HG03432 (cell line): Measurements from ENCODE around the gene MAN1A2.
"Not testable (repeated sequence)": the region's sequence is repeated elsewhere in the genome, so short reads cannot be mapped to it uniquely, and the experiment has no call there.

Source experiments
- ATAC-seq: cut with Tn5 transposase; IDR thresholded peaks from one replicate; pipeline ENCODE4 v1.9.1; 2021; ENCODE audit warnings: mild to moderate bottlenecking, moderate library complexity; ENCODE audit not compliant: unreplicated experiment

The MAN1A2 gene

DNA sequence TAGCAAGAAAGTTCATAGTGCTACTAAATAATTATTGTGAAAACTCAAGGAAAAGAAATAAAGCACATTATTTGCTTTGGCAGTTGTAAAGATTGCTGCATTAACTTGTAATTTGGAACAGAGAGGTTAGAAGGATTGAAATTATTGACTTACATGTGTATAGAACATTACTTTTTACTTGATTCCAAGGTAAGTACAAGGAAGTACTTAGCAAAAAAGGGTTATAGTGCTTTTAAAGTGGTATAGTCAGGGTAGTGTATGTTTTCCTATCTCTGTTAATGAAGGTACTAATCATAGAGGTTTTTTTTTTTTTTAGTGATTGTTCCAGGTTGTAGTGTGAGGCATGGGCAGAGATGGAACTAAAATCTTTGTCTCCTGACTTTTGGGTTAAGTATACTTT, 29.4 kb downstream of the MAN1A2 start:
- ATAC-seq, result no peak

DNA sequence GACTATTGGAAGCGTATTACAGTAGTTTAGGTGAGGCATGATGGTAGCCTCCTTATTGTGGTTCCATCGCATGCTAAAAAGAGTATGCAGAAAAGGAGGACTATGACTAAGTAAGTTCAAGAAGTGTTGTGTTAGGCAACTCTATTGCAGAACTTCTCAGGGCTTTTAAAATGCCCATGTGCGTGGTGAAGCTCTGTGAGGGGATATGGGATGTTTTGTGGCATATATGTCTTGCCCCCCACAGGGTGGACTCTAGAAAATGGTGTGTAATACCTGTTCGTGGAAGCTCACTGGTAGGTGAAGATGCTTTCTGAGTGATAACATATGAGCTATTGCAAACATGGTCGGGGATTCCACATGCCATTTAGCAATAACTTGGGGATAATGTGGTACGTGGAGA, 31.7 kb downstream of the MAN1A2 start:
- no peak for ATAC-seq

DNA sequence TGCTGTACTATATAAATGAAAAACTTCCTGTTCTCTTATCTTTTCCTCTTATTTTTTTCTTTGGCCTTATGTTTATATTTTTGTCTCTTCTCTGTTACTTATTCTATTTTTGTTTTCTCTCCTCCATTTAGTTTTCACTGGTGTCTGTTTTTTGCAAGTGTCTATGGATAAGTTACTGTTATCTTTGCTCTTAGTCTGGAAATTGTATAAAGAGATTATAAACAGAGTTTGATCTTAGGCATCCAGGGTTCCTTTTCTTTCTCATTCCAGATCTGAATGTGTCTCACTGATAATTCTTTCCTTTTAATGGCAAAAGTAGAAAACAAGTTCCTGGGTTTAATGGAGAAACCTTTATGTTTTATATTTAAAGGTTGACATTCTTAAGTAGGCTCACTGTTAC, 34.5 kb downstream of the MAN1A2 start:
- ATAC-seq, result no peak

DNA sequence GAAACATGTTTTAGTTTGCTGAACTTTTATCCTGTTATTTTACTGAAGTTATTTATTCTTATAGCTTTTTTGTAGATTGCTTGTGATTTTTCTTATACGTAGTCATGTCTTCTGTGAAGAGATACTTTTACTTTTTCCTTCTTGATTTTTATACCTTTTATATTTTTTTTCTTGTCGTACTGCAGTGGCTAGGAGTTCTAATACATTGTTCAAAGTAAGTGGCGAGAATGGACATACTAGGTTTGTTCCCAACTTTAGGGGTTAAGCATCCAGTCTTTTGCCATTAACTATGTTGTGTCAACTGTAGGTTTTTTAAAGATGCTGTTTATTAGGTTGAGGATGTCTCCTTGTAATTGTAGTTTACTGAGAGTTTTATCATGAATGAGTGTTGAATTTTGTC, 36.3 kb downstream of the MAN1A2 start:
- ATAC-seq, result no peak

DNA sequence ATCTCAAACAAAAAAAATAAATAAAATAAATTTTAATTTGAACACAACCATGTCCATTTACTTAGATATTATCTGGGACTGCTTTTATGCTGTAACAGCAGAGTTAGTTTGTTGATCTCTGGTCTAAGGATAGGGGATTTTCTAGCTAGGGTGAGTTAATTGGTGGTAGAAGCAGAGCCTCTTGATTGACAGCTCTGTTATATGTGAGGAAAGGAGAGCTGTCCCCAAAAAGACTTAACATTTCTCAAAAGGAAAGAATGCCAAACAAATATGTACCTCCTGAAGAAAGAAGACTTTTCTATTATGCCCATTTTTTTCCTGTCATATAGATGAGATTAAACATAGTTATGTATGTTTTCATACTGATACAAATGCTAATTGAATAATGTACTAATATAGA, 37.8 kb downstream of the MAN1A2 start:
- ATAC-seq, result no peak

DNA sequence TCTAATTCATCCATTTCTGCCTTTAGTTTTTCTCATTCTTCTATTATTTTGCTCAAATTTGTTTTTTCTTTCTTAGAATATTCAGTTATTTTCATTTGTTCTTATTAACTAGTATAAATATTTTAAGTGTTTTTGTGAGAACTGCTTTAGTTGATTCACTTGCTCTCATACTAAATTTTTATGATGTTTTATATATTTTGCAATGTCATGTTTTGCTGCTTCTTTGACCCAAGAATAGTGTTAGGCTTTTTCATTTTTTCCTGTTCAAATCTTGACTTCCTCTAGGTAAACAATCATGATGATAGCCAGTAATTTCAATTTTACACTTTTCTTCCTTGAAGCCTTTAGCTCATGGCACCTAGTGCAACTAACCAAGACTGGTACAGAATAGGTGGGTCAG, 45.2 kb downstream of the MAN1A2 start:
- ATAC-seq, result no peak

DNA sequence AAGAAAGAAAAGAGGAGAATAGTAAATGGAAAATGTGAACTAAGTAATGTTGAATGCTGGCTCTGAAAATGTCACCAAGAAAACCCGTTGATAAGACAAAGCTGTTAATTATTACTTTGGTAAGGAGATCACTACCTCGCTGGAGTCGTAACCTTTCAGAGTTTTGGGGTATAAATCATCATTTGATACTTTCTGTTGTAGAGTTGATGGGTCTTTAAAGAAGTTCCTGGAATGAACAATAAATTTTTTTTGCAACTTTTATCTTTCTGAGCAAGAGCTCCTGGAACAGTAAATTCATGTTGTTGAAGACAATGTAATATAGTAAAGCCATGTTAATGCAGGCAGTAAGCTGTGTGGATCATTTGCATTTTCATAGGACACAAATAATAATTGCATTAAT, 46.2 kb downstream of the MAN1A2 start:
- ATAC-seq, result no peak

DNA sequence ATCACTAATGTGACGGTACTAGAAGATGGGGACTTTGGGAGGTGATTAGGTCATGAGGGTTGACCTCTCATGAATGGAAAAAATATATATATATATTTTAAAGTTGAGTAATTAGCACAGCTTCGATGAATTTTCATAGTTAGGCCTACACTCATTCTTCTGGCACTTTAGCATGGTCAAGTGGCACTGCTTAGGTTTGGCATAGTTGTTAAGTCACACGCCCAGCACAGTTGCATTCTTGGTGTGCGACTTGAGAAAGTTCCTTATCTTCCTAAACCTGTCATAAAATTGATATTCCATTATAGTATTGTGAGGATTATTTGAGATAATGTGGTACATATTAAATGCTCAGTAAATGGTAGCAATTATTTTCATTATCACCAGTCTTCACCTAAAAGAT, 47.7 kb downstream of the MAN1A2 start:
- no peak for ATAC-seq

DNA sequence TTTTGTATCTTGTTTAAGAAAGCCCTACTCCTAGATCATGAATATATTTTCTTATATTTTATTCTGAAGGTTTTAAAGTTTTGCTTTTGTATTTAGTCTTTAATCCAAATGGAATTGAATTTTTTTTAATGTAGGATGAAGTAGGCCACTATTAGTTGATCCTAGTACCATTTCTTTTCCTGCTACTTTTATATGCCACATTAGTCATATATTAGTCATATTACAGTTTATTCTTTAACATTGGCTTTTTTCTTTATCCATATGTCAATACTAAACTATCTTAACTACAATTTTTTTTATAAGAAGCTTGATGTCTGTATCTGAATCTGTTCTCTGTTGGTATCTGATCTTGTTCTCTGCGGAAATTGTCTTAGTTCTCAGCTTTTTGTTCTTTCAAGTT, 48.8 kb downstream of the MAN1A2 start:
- ATAC-seq, result no peak

DNA sequence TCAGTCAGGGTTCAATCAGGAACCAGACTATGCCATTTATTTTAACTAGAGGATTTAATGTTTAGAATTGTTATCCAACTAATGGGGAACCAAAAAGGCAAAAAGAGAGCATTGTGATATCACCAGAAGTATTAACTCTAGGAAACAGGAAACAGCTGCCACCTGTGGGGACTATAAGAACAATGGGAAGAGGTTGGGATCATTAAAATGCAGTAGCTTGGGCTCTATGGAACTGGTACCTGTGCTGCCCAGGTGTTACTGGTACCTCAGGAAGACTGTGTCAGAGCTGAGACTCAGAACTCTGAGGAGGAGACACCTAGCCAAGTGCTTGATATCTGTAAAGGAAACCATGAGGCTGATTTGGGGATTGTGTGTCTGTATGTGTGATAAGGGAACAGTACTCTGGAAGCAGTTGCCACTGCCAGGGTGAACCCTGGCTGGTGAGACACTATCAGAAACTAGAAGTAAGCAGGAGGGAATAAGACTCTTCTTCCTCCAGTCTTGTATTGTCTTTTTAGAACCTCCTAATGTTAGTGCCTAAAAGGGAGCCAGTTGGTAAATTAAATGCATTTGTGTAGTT, 49.4 kb downstream of the MAN1A2 start:
- ATAC-seq, result no peak

DNA sequence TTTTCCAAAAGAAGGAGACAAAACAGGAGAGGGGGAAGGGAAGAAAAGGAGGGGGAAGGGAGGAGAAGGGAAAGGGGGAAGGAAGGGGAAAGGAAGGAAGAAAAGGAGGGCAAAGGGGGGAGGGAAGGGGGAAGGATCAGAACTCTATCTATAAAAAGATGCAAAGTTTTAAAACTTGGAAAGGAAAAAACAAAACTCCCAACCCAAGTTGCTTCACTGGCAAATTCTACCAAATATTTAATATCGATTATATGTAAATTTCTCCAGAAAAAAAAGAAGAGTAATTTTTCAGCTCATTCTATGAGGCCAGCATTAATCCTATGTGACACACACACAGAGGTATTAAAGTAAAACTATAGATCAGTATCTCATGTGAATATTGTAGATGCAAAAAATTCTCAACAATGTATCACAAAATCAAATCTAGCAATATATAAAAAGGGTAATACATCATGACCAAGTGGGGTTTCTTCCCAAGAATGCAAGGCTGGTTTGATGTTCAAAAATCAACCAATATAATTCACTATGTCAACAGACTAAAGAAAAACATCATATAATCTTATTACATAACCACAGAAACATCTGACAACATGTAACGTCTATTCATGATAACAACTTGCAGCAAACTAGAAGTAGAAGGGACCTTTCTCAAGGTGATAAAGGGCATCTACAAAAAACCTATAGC, 57.9 kb downstream of the MAN1A2 start:
- ATAC-seq, result no peak

DNA sequence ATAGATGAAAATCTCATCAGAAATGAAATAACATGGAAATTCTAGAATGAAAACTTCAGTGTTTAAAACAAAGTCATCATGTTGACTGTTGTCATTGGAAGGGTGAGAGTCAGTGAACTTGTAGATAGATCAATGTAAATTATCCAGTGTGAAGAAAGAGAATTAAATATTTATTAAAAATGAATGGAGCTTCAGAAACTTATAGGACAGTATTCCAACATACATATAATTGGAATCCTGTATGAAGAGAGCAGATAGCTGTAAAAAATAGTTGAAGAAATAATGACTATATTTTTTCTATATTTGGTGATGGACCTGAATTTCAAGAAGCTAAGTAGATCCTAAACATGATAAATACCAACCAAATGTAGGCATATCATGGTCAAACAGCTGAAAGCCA, 60.0 kb downstream of the MAN1A2 start:
- no peak for ATAC-seq

DNA sequence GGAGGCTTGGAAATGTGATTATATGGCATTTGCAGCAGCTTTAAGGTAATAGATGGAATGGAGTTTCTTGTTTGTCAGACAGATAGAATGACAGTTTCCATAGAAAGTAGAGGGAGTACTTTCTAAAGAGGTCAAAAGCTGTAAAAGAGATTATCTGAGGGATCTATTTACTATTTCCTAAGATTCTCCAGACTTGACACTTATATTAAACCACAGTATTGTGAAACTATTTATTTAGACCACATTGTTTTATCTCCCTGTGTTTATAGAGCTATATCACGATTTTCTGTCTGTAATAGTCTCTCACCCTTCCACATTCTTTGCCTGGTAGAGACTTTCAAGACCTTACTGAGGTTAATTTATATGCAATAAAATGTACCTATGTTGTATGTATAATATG, 66.7 kb downstream of the MAN1A2 start:
- no peak for ATAC-seq

DNA sequence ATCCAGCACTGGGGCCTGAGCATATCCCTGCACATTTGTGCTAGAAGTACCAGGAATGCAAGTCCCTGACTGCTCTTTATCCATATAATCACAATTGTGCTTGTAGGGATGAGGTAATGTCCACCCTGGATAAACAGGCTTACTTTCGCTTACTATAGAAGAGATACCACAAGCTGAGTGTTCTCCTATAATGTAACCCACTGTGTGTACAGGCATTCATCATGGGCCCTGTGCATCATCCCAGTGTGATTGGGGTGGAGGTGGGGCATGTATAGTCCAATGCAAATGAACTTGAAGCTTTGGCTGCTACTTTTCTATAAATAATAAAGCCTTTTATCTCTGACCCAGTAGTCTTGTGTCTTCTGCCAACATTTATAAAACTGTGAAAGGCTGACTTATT, 69.3 kb downstream of the MAN1A2 start:
- no peak for ATAC-seq

DNA sequence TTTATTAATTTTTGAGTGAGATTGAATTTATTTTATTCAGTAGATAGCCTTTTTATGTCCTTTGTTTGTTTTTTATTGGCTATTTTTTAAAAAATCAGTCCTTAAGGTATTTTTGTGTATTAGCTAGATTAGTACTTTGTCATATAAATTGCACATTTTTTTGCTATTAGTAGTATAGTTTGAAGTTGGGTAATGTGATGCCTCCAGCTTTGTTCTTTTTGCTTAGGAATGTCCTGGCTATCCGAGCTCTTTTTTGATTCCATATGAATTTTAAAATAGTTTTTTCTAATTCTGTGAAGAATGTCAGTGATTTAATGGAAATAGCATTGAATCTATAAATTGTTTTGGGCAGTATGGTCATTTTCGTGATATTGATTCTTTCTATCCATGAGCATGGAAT, 80.4 kb downstream of the MAN1A2 start:
- ATAC-seq, result no peak

DNA sequence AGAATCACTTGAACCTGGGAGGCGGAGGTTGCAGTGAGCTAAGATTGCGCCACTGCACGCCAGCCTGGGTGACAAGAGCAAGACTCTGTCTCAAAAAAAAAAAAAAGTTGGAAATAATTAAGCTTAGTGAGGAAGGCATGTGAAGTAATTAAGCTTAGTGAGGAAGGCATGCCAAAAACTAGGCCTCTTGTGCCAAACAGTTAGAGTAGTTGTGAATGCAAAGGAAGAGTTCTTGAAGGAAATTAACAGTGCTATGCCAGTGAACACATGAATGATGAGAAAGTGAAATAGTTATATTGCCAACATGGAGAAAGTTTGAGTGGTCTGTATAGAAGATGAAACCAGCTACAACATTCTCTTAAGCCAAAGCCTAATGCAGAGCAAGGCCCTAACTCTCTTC, 85.0 kb downstream of the MAN1A2 start:
- ATAC-seq, result no peak

DNA sequence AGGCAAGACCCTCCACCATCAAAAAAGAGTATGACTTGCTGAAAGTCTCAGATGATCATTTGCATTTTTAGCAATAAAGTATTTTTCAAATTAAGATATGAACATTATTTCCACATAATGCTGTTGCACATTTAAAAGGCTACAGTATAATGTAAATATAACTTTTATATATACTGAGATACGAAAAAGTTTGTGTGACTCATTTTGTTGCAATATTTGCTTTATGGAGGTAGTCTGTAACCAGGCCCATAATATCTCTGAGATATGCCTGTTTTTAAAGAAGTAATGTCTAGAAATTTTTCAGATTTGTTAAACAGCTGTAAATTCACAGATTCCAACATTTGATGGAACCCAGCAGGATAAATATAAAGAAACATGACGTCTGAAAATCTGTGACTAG, 86.7 kb downstream of the MAN1A2 start:
- ATAC-seq, result no peak

DNA sequence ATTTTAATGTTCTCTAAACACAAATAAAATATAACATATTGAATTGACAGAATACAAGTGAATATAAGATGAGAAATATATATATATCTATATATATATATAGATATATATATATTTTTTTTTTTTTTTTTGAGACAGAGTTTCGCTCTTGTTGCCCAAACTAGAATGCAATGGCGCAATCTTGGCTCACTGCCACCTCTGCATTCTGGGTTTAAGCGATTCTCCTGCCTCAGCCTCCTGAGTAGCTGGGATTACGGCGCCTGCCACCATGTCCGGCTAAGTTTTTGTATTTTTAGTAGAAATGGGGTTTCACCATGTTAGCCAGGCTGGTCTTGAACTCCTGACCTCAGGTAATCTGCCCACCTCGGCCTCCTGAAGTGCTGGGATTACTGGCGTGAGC, 91.2 kb downstream of the MAN1A2 start:
- not testable (repeated sequence) for ATAC-seq

DNA sequence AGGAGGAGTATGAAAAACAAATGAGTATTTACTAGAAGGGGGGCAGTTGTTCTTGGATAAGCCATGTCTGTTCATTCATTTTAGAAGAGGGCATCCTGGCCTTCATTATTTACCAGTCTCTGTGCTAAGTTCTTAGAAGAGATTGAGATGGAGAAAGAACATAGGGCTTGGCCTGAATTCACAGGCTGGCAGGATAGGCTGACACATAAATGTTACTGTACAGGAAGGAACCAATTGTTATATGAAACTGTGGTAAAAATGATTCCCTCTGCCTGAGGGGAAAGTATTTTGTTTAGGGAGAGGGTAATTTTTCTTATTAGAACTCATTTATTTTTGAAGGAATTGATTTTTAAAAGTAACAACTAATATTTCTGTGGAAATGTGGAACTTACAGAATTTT, 99.5 kb downstream of the MAN1A2 start:
- no peak for ATAC-seq

DNA sequence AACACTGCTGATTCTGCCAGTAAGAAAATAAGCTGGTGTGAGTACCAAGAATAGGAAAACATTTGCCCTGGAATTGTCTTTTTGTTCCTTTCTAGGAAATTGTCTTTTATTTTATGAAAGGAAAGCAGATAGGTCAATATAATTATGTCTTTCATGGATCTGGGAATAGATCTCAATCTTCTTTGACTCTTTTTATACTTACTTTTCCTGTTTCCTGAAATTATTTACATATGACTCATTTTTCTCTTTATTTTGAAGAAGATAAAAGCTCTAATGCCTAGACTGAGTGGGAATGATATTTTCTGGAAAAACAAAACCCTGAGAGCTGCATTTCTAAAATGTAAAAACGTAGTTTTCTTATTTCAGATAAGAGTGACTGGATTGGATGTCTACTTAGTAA, 100.1 kb downstream of the MAN1A2 start:
- ATAC-seq, result no peak

DNA sequence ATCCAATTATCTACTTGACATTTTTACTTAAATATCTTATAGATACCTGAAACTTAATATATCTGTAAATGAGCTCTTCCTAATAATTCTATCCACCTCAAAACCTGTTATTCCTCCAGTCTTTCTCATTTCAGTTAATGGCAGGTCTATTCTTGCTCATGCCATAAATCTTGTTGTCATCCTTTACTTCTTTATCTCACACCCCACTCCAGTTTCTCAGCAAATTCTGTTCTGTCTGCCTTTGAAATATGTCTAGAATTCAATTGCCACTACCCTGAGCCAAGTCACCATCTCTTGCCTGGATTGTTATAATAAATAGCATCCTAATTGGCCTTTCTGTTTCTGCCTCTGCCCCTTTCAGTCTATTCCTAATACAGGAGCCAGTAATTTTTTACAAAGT, 105.8 kb downstream of the MAN1A2 start:
- no peak for ATAC-seq

DNA sequence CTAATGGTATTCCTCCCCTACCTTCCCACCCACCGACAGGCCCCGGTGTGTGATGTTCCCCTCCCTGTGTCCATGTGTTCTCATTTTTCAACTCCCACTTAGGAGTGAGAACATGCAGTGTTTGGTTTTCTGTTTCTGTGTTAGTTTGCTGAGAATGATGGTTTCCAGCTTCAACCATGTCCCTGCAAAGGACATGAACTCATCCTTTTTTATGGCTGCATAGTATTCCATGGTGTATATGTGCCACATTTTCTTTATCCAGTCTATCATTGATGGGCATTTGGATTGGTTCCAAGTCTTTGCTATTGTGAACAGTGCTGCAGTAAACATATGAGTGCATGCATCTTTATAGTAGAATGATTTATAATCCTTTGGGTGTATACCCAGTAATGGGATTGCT, 108.2 kb downstream of the MAN1A2 start:
- not testable (repeated sequence) for ATAC-seq

DNA sequence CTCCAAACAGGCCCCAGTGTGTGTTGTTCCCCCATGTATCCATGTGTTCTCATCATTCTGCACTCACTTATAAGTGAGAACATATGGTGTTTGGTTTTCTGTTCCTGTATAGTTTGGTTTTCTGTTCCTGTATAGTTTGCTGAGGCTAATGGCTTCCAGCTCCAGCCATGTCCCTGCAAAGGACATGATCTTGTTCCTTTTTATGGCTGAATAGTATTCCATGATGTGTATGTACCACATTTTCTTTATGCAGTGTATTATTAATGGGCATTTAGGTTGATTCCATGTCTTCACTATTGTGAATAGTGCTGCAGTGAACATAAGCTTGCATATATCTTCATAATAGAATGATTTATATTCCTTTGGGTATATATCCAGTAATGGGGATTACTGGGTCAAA, 111.8 kb downstream of the MAN1A2 start:
- ATAC-seq, result no peak
